Immature natural killer cell (primary cell): ENCODE measurements around the gene SLC30A2. TPM values are rescaled to one million over a fixed set of nuclear protein-coding genes. Genes with fewer than 3 reads are reported as not detected.
"Not testable (repeated sequence)": the region's sequence is repeated elsewhere in the genome, so short reads cannot be mapped to it uniquely, and the experiment has no call there.

ENCODE experiments used
- DNase-seq, 3 donors: peaks; one replicate each; pipeline ENCODE4 v3.0.0; 2022; ENCODE audit warnings: mixed read lengths in 1 of 3
- H3K27ac Mint-ChIP-seq, 6 donors: one replicate each; pipeline ENCODE4 v1.8.0; 2020; ENCODE audit warnings: mixed read lengths in 6 of 6, mild to moderate bottlenecking in 5 of 6, inconsistent platforms in 4 of 6, moderate library complexity in 3 of 6
- H3K27me3 Mint-ChIP-seq, 3 donors: one replicate each; pipeline ENCODE4 v1.8.0; 2020 to 2021; ENCODE audit warnings: low read depth in 3 of 3, mild to moderate bottlenecking in 3 of 3, mixed read lengths in 3 of 3, moderate library complexity in 3 of 3, inconsistent platforms in 1 of 3
- H3K36me3 Mint-ChIP-seq, 3 donors: one replicate each; pipeline ENCODE4 v1.8.0; 2020; ENCODE audit warnings: mixed read lengths in 3 of 3, inconsistent platforms in 2 of 3, mild to moderate bottlenecking in 2 of 3
- H3K4me1 Mint-ChIP-seq, 2 donors: one replicate each; pipeline ENCODE4 v1.8.0; 2020; ENCODE audit warnings: inconsistent platforms in 2 of 2, mild to moderate bottlenecking in 2 of 2, mixed read lengths in 2 of 2, moderate library complexity in 1 of 2
- H3K4me3 Mint-ChIP-seq, 5 donors: one replicate each; pipeline ENCODE4 v1.8.0; 2020; ENCODE audit warnings: mild to moderate bottlenecking in 5 of 5, mixed read lengths in 5 of 5, inconsistent platforms in 3 of 5, moderate library complexity in 3 of 5
- H3K9me3 Mint-ChIP-seq, 6 donors: one replicate each; pipeline ENCODE4 v1.8.0; 2020; ENCODE audit warnings: mild to moderate bottlenecking in 6 of 6, mixed read lengths in 6 of 6, inconsistent platforms in 4 of 6, moderate library complexity in 3 of 6
- polyA plus RNA-seq, 3 donors: library from polyadenylated mRNA; unstranded; fragments of 300-500 nt; fragmentation: Illumina TruSeq; gene quantifications; one replicate each; pipeline ENCODE4 v1.2.3, GENCODE V29; 2021

Gene SLC30A2, protein sequence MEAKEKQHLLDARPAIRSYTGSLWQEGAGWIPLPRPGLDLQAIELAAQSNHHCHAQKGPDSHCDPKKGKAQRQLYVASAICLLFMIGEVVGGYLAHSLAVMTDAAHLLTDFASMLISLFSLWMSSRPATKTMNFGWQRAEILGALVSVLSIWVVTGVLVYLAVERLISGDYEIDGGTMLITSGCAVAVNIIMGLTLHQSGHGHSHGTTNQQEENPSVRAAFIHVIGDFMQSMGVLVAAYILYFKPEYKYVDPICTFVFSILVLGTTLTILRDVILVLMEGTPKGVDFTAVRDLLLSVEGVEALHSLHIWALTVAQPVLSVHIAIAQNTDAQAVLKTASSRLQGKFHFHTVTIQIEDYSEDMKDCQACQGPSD
- polyA plus RNA-seq = not detected

DNA sequence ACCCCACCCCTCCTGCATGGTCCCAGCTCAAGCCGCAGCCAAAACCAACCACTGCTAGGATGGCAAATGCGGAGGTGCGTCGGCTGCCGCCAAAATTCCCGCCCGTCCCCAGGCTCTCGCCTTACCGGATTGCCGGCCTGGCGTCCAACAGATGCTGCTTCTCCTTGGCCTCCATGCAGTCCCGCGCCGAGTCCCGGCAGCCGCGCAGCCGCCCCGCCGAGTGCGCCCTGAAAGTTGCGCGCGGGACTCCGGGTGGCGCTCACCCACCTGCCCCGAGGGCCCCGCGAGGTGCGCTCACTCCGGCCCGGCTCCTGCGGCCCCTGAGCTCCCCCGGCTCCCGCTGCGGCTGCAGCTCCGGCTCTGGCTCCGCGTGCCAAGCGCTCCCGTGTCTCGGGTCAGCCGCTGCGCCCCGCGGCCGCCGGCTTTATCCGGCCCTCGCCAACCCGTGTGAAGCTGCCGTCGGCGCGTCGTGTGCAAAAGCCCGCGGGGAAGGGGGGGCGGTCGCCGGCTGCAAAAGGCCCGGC is at the start of gene SLC30A2:
Gene SLC30A2, minus strand, starts transcription at position 397 of the 524 bp plus-strand sequence. Its CDS starts 222 bp downstream, at position 175.
- Mint-ChIP-seq H3K36me3 (no peaks in the 10 kb centered on the region), H3K4me1 (no peaks in the 10 kb centered on the region), H3K9me3 (no peaks in the 10 kb centered on the region), H3K27me3 (peaks cover 13 to 34% (median 20%) of the 10 kb centered on the region in 3 donors), H3K4me3 (no peak within 1 kb of the TSS), H3K27ac (no peak within 1 kb of the TSS)
- no peak for DNase-seq

DNA sequence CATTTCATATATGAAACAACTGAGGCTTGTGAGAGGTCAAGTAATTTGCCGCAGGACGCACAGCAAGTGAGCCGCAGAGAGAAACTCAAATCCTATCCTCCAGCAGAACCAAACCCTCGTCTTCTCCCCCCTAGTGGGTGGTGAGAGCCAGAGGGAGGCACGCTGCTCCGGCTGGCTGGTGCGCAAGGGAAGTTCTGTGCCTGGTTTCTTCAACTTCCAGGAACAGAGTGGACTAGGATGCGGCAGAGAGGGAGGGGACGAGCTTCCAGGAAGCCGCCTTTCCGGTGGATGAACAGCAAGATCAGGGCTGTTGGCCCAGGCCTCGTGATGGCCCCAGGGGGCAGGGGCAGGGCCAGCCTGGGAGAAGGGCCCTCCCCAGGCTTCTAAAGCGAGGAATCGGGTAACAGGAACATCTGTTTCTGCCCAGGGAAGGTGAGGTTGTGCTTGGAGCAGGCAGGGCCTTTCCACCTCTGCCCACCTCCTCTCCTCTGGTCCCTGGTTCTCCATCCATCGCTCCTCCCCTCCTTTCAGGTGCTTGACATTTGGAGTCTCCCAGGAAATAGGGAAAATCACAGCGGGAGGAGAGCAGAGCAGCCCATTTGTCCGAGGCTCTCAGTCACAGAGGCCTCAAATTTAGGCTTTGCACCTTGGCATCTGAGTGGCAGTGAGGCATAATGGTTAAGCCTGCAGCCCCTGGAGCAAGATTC is 48.9 kb upstream of the SLC30A2 start:
- no peak overlapping the region for H3K27ac Mint-ChIP-seq
- H3K36me3 Mint-ChIP-seq = no peaks in the 10 kb centered on the region
- no peaks in the 10 kb centered on the region for H3K4me1 Mint-ChIP-seq
- DNase-seq = no peak
- no peak overlapping the region for H3K4me3 Mint-ChIP-seq
- H3K27me3 Mint-ChIP-seq = peaks cover 2 to 15% (median 7%) of the 10 kb centered on the region in 3 donors
- no peaks in the 10 kb centered on the region for H3K9me3 Mint-ChIP-seq

DNA sequence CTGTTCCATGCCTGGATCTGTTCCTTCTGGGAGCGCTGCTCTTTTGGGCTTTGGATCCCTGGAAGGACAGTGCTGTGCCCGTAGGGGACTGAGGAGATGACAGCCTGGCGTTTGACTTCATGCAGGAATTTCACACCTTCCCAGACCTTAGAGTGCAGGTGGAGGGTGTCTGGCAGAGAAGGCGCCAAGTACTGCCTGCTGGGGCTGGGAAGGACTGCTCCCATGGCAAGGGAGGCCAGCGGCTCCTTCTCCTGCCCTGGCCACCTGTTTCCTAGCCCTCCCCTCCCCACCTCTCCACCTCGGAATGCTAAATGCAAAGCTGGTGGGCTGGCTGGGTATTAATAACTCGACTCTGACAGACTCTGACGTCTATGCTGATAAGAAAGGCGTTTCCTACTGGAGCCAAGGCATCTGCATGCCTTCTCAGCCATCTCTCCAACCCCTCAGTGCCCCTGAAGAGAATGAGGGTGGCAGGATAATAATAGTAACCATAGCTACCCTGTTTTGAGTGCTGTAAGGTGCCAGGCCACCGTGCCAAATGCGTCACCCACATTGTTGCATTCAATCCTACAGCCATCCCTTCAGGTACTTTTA is 48.3 kb upstream of the SLC30A2 start:
- H3K27me3 Mint-ChIP-seq = peaks cover under 1 to 18% (median 7%) of the 10 kb centered on the region in 3 donors
- DNase-seq = no peak
- no peak overlapping the region for H3K4me3 Mint-ChIP-seq
- no peaks in the 10 kb centered on the region for H3K36me3 Mint-ChIP-seq
- H3K9me3 Mint-ChIP-seq = no peaks in the 10 kb centered on the region
- H3K4me1 Mint-ChIP-seq = no peaks in the 10 kb centered on the region
- H3K27ac Mint-ChIP-seq = no peak overlapping the region

DNA sequence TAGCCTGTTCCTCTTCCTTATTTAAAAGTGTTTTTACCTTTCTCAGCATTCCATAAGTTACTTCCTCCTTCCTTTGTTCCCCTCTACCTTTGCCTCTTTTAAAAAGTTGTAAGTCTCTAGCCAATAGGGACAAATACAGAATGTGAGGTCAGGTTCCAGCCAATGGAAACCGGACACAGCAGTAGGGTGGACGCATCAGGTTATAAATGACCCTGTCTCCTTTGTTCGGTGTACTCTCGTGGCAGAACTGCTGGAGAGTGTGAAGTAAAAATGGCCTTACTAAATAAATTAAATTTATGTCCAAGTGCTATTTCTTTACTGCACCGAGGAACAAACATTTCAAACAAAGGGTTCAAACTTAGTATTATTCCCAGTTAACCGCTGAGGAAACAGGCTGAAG is 47.7 kb upstream of the SLC30A2 start:
- H3K4me3 Mint-ChIP-seq, H3K9me3 Mint-ChIP-seq, DNase-seq, H3K36me3 Mint-ChIP-seq, H3K4me1 Mint-ChIP-seq, H3K27ac Mint-ChIP-seq: not testable (repeated sequence)
- peaks cover 0 to 18% (median 7%) of the 10 kb centered on the region in 3 donors for H3K27me3 Mint-ChIP-seq

DNA sequence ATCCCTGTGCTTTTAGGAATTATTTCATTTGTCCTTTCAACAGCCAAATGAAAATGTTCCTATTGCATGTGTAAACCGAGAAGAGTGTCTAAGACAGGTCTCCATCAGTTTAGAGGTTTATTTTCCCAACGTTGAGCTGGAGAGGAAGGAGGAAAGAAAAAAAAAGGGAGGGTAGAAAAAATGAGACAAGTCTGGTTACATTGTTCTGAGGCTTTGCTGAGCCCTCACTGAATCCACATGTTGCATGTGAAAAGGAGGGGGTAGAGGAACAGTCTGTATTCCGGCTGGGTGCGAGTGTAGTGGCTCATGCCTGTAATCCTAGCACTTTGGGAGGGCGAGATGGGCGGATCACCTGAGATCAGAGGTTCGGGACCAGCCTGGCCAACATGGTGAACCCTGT is 46.5 kb upstream of the SLC30A2 start:
- H3K4me1 Mint-ChIP-seq = no peaks in the 10 kb centered on the region
- H3K27ac Mint-ChIP-seq = no peak overlapping the region
- no peak for DNase-seq
- H3K36me3 Mint-ChIP-seq = no peaks in the 10 kb centered on the region
- H3K9me3 Mint-ChIP-seq = no peaks in the 10 kb centered on the region
- H3K4me3 Mint-ChIP-seq = no peak overlapping the region
- H3K27me3 Mint-ChIP-seq = peaks cover 4 to 18% (median 7%) of the 10 kb centered on the region in 3 donors

DNA sequence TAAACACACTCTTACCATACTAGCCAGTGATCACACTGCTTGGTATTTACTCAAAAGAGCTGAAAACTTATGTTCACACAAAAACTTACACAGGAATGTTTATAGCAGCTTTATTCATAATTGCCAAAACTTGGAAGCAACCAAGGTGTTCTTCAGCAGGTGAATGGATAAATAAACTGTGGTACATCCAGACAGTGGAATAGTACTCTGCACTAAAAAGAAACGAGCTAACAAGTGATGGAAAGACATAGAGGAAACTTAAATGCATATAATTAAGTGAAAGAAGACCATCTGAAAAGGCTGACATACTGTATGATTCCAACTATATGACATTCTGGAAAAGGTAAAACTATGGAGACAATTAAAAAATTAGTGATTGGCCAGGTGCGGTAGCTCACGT is 45.0 kb upstream of the SLC30A2 start:
- Mint-ChIP-seq H3K27ac (no peak overlapping the region), H3K4me1 (no peaks in the 10 kb centered on the region), H3K9me3 (no peaks in the 10 kb centered on the region), H3K27me3 (peaks cover 4 to 18% (median 7%) of the 10 kb centered on the region in 3 donors), H3K4me3 (no peak overlapping the region), H3K36me3 (no peaks in the 10 kb centered on the region)
- no peak for DNase-seq

DNA sequence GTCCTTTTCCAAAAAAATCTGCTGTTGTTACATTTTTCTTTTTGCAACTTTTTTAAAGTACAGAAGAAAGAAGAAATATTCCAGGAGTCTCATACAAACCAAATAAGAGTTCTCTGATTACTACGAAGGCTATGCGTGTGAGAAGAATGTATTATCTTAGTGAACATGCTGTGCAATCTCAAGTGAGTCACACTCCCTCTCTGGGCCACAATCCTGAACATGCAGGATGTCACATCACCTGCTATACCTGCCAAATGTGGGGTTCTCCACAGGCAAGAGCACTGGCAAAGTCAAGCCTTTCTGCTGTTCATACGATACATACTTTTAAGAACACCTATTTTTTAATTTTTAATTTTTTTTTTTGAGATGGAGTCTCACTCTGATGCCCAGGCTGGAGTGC is 43.2 kb upstream of the SLC30A2 start:
- no peaks in the 10 kb centered on the region for H3K9me3 Mint-ChIP-seq
- no peak overlapping the region for H3K27ac Mint-ChIP-seq
- no peaks in the 10 kb centered on the region for H3K36me3 Mint-ChIP-seq
- no peaks in the 10 kb centered on the region for H3K4me1 Mint-ChIP-seq
- peaks cover 7 to 22% (median 7%) of the 10 kb centered on the region in 3 donors for H3K27me3 Mint-ChIP-seq
- no peak overlapping the region for H3K4me3 Mint-ChIP-seq
- no peak for DNase-seq

DNA sequence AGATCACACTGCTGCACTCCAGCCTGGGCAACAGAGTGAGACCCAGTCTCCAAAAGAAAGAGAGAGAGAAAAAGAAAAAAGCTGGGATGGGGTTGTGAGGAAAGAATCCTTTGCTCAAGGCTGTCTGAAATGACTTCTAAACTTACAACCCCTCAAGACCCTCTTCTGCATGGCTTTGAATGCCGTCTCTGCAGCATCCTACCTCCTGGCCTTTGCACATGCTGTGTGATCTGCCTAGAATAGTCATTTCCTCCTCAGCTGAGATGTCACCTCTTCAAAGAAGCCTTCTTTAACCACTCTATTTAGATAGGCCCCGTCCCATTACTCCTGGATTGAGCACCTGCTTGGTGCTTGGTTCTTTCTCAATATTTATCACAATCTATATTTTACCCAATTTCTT is 38.9 kb upstream of the SLC30A2 start:
- no peaks in the 10 kb centered on the region for H3K36me3 Mint-ChIP-seq
- H3K27ac Mint-ChIP-seq = no peak overlapping the region
- H3K9me3 Mint-ChIP-seq = no peaks in the 10 kb centered on the region
- no peak overlapping the region for H3K4me3 Mint-ChIP-seq
- DNase-seq = no peak
- H3K27me3 Mint-ChIP-seq = peaks cover 7 to 10% (median 8%) of the 10 kb centered on the region in 3 donors
- no peaks in the 10 kb centered on the region for H3K4me1 Mint-ChIP-seq

DNA sequence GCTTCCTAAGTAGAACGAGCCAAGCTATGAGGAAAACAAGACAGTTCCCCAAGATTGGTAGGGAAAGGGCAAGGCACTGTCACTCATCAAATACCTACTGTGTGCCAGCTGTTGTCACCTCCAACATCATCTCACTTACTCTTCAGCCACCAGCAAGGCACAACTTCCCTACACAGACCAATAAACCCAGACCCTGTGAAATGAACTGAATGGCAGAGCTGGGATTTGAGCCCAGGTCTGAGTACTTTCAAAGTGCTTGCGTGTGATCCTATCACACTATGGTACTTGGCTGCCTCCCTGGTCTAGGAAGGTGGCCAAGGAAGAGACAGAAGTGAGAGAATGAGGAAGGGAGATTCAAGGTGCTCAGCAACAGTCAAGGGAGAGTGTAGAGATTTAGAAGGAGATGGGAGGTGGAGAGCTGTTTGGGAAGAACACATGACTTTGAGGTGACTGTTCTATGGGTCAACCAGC is 38.2 kb upstream of the SLC30A2 start:
- Mint-ChIP-seq H3K27ac (no peak overlapping the region), H3K27me3 (peaks cover 7 to 8% (median 7%) of the 10 kb centered on the region in 3 donors), H3K9me3 (no peaks in the 10 kb centered on the region), H3K4me1 (no peaks in the 10 kb centered on the region), H3K36me3 (no peaks in the 10 kb centered on the region), H3K4me3 (no peak overlapping the region)
- no peak for DNase-seq

DNA sequence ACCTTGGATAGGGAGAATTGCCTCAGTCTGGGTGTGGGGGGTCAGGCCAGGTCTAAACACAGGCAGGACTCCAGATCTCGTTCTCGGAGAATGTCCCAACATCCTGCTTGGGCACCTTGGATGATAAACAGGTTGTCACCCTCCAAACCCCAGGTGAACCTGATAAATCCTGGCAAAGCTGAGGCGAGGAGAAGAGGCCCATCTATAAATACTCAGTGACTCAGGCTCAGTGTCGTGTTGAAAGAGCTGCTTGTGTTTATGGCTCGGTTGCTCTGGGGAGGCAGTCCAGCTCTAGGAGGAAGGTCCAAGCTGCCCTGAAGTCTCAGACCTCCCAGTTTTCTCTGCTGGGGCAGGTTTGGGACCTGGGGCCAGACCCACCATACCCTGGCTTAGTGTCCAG is 37.3 kb upstream of the SLC30A2 start:
- Mint-ChIP-seq H3K27me3 (peaks cover 7 to 11% (median 9%) of the 10 kb centered on the region in 3 donors), H3K4me3 (no peak overlapping the region), H3K27ac (no peak overlapping the region), H3K36me3 (no peaks in the 10 kb centered on the region), H3K4me1 (no peaks in the 10 kb centered on the region), H3K9me3 (no peaks in the 10 kb centered on the region)
- no peak for DNase-seq

DNA sequence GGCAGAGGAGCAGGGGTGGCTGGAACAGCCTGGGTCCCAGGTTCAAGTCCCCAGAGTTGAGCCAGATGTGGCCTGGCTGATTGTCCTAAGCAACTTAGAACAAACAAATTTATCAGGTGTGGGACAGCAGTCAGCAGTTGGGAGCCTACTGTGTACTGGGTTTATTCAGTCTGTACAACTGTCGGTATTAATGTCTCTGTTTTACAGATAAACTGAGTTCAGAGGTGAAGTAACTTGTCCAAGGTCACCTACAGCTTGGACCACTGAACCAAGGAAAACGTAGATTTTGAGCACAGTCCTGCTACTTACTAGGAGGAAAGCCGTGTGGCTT is 36.1 kb upstream of the SLC30A2 start:
- no peak for DNase-seq
- Mint-ChIP-seq H3K36me3 (no peaks in the 10 kb centered on the region), H3K9me3 (no peaks in the 10 kb centered on the region), H3K4me3 (no peak overlapping the region), H3K4me1 (no peaks in the 10 kb centered on the region), H3K27ac (no peak overlapping the region), H3K27me3 (peaks cover 3 to 19% (median 9%) of the 10 kb centered on the region in 3 donors)

DNA sequence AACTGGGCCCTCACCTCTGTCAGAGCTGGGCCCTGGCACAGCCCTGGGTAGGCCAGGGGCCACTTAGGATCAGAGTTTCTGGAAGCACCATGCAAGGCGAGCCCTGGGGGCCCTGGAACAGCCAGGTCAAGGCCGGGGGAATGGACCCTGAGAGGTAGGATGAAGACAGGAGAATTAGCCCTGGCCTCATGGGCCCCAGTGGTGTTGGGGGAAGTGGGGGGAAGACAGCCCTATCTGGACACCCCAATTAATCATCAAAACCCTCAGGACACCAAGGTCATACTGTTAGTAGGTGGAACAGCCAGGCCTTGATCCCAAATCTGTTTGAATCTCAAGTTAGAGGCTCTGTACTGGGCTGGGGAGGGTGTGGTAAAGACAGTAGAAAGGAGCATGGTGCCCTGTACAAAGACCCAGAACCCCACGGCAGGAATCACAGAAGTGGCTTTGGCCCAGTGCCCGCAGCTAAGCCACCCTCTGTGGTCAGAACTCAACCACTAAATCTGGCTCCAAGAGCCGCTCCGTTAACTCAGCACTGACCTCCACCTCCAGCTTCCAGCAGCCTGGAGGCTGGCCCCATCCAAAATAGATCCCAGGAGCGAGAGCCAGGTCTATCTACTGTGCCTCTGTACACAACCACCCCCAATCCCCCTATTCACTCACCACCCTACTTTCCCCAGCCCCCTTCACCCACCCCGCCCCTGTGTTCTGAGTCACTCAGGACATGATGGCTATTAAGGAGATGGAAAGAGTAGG is 35.5 kb upstream of the SLC30A2 start:
- H3K4me3 Mint-ChIP-seq = no peak overlapping the region
- no peaks in the 10 kb centered on the region for H3K4me1 Mint-ChIP-seq
- H3K36me3 Mint-ChIP-seq = no peaks in the 10 kb centered on the region
- no peak overlapping the region for H3K27ac Mint-ChIP-seq
- no peak for DNase-seq
- peaks cover 4 to 21% (median 9%) of the 10 kb centered on the region in 3 donors for H3K27me3 Mint-ChIP-seq
- H3K9me3 Mint-ChIP-seq = no peaks in the 10 kb centered on the region

DNA sequence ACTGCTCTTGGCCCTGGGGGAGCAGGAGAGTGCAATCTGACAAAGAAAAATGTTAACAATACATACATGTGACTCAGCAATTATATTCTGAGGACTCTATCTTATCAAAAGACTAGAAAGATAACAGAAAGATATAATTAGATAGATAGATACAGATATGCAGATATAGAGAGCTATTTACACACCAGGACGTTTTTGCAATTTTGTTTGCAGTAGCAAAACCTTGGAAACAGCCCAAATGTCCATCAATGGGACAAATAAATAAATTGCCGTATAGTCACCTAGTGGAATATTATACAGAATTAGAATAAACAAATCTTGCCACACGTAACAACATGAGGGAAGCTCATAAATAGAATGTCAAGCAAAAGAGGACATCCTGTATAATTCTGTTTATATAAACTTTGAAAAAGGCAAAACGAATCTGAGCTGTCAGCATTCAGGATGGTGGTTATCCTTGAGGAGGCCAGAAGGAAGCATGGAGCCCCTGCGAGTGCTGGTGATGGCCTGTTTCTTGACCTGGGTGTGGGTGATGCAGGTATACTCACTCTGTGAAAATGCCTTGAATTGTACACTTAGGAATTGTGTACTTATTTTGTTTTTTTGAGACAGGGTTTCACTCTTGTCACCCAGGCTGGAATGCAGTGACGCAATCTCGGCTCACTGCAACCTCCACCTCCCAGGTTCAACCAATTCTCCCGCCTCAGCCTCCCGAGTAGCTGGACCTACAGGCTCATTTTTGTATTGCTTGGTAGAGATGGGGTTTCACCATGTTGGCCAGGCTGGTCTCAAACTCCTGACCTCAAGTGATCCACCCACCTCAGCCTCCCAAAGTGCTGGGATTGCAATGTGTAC is 34.3 kb upstream of the SLC30A2 start:
- Mint-ChIP-seq H3K4me3 (no peak overlapping the region), H3K27ac (no peak overlapping the region), H3K9me3 (no peaks in the 10 kb centered on the region), H3K4me1 (no peaks in the 10 kb centered on the region), H3K27me3 (peaks cover 4 to 19% (median 9%) of the 10 kb centered on the region in 3 donors), H3K36me3 (no peaks in the 10 kb centered on the region)
- no peak for DNase-seq
